SK-N-SH (cell line): ENCODE results near the gene PMIS2. TPM values are rescaled to one million over a fixed set of nuclear protein-coding genes. Genes with fewer than 3 reads are reported as not detected.

ENCODE experiments used
- CTCF ChIA-PET: fragments of 300-600, 350-600 bp; formaldehyde crosslinking; extraction: SDS; loops from one replicate; lab custom pipeline; 2021; lab: Yijun Ruan, JAX
- POLR2A ChIA-PET: fragments of 350-600 bp; sonication (Branson Sonifier 250); formaldehyde crosslinking; extraction: SDS; loops from one replicate; lab custom pipeline; 2020; ENCODE audit warnings: antibody characterized with exemption, inconsistent platforms; lab: Yijun Ruan, JAX
- DNase-seq: peaks from one replicate; pipeline ENCODE4 v3.0.0; 2012
- H2AFZ ChIP-seq: fragments of 200-600 bp; sonication (generic); 2 replicates; pipeline ENCODE4 v1.8.1; 2016; ENCODE audit warnings: antibody characterized with exemption, mild to moderate bottlenecking, low read depth
- H3F3A ChIP-seq: fragments of 200-600 bp; sonication (generic); replicated peaks from 2 replicates; pipeline ENCODE3; 2016; ENCODE audit warnings: antibody characterized with exemption, mild to moderate bottlenecking; ENCODE audit not compliant: insufficient read depth
- H3K27ac ChIP-seq, 2 experiments: fragments of 200-500 bp in 1 of 2; fragments of 200-600 bp in 1 of 2; sonication (Bioruptor generic) in 1 of 2; sonication (generic), shearing (Covaris generic) in 1 of 2; 2 replicates each; pipeline versions ENCODE4 v1.5.1 to v1.6.1; 2014 to 2016; ENCODE audit warnings: low read depth in 2 of 2, inconsistent platforms in 1 of 2, low read length in 1 of 2, mild to moderate bottlenecking in 1 of 2, mixed read lengths in 1 of 2
- H3K27me3 ChIP-seq: fragments of 200-600 bp; sonication (generic), shearing (Covaris generic); 2 replicates; pipeline ENCODE4 v1.6.1; 2016; ENCODE audit warnings: mixed run types; ENCODE audit not compliant: insufficient read depth
- H3K36me3 ChIP-seq, 2 experiments: fragments of 200-500 bp in 1 of 2; fragments of 200-600 bp in 1 of 2; sonication (Bioruptor generic) in 1 of 2; sonication (generic) in 1 of 2; replicated peaks in 1 of 2; 2 replicates each; pipeline versions ENCODE3 to v1.5.1; 2014 to 2016; ENCODE audit warnings: low read length in 1 of 2, mild to moderate bottlenecking in 1 of 2; ENCODE audit not compliant: insufficient read depth in 2 of 2, control insufficient read depth in 1 of 2
- H3K4me1 ChIP-seq, 2 experiments: fragments of 200-500 bp in 1 of 2; fragments of 200-600 bp in 1 of 2; sonication (Bioruptor generic) in 1 of 2; sonication (generic), shearing (Covaris generic) in 1 of 2; 2 replicates each; pipeline versions ENCODE4 v1.5.1 to v1.6.1; 2014 to 2016; ENCODE audit warnings: low read depth in 1 of 2, low read length in 1 of 2, mixed run types in 1 of 2; ENCODE audit not compliant: insufficient read depth in 2 of 2, control insufficient read depth in 1 of 2
- H3K4me2 ChIP-seq: fragments of 200-600 bp; sonication (generic), shearing (Covaris generic); 2 replicates; pipeline ENCODE4 v1.6.1; 2017; ENCODE audit warnings: mixed run types
- H3K4me3 ChIP-seq, 2 experiments: fragments of 200-500 bp in 1 of 2; fragments of 200-600 bp in 1 of 2; sonication (Bioruptor generic) in 1 of 2; sonication (generic), shearing (Covaris generic) in 1 of 2; 2 replicates each; pipeline versions ENCODE4 v1.5.1 to v1.8.1; 2014 to 2016; ENCODE audit warnings: low read depth in 2 of 2, inconsistent platforms in 1 of 2, low read length in 1 of 2, mild to moderate bottlenecking in 1 of 2, mixed read lengths in 1 of 2, moderate library complexity in 1 of 2
- H3K79me2 ChIP-seq: fragments of 200-600 bp; sonication (generic); 2 replicates; pipeline ENCODE4 v1.8.1; 2017; ENCODE audit warnings: mild to moderate bottlenecking; ENCODE audit not compliant: insufficient read depth
- H3K9ac ChIP-seq: fragments of 200-600 bp; sonication (generic); 2 replicates; pipeline ENCODE4 v1.6.1; 2017; ENCODE audit warnings: mixed run types
- H3K9me2 ChIP-seq: fragments of 200-600 bp; sonication (generic); 2 replicates; pipeline ENCODE4 v1.6.1; 2017; ENCODE audit warnings: mixed run types
- H3K9me3 ChIP-seq: fragments of 200-600 bp; sonication (generic); 2 replicates; pipeline ENCODE4 v1.6.1; 2017; ENCODE audit warnings: mixed run types, mild to moderate bottlenecking, moderate library complexity
- H4K20me1 ChIP-seq: fragments of 200-600 bp; sonication (generic); 2 replicates; pipeline ENCODE4 v1.6.1; 2017; ENCODE audit warnings: mild to moderate bottlenecking, mixed run types; ENCODE audit not compliant: insufficient read depth
- CHD2 ChIP-seq: fragments of 150-350 bp; IDR thresholded peaks from 2 replicates; pipeline ENCODE4 v1.6.1; 2018; ENCODE audit warnings: low read length; ENCODE audit not compliant: partially characterized antibody
- ELF1 ChIP-seq: IDR thresholded peaks from 2 replicates; pipeline ENCODE4 v1.4.0; 2012
- FOSL2 ChIP-seq: IDR thresholded peaks from 2 replicates; pipeline ENCODE4 v1.4.0; 2012; ENCODE audit warnings: low read depth, mild to moderate bottlenecking, moderate library complexity, borderline replicate concordance
- FOXJ3 ChIP-seq: sonication (generic); formaldehyde crosslinking; IDR thresholded peaks from 2 replicates; pipeline ENCODE4 v1.5.1; 2020; ENCODE audit warnings: mild to moderate bottlenecking, missing genetic modification reagents
- FOXM1 ChIP-seq: IDR thresholded peaks from 2 replicates; pipeline ENCODE4 v1.4.0; 2012; ENCODE audit warnings: low read depth, mild to moderate bottlenecking
- GATA2 ChIP-seq: sonication (generic); formaldehyde crosslinking; IDR thresholded peaks from 2 replicates; pipeline ENCODE4 v1.5.0; 2020; ENCODE audit warnings: mild to moderate bottlenecking, missing genetic modification reagents
- IRF3 ChIP-seq: fragments of 150-350 bp; IDR thresholded peaks from 2 replicates; pipeline ENCODE4 v1.6.1; 2016; ENCODE audit warnings: mild to moderate bottlenecking, low read depth, low read length
- MAX ChIP-seq: IDR thresholded peaks from 2 replicates; pipeline ENCODE4 v1.4.0; 2012; ENCODE audit warnings: low read depth
- MXI1 ChIP-seq: IDR thresholded peaks from 2 replicates; pipeline ENCODE4 v1.6.1; 2012; ENCODE audit warnings: mild to moderate bottlenecking, low read depth, low read length, improper control_type of control experiment
- NFIC ChIP-seq: IDR thresholded peaks from 2 replicates; pipeline ENCODE4 v1.4.0; 2012; ENCODE audit warnings: borderline replicate concordance
- NRF1 ChIP-seq: IDR thresholded peaks from 2 replicates; pipeline ENCODE4 v1.6.1; 2012; ENCODE audit warnings: low read depth, mild to moderate bottlenecking, low read length
- POLR2AphosphoS5 ChIP-seq: IDR thresholded peaks from 2 replicates; pipeline ENCODE4 v1.6.1; 2012; ENCODE audit warnings: low read depth, low read length
- RAD21 ChIP-seq: IDR thresholded peaks from 2 replicates; pipeline ENCODE4 v1.6.1; 2012; ENCODE audit warnings: mild to moderate bottlenecking, low read length
- WGBS: methylation state at CpG from one replicate; pipeline ENCODE4 v1.1.6; 2017; ENCODE audit warnings: low lambda C conversion rate; 5-methylcytosine and 5-hydroxymethylcytosine counted together
- polyA plus RNA-seq, 3 experiments: library from polyadenylated mRNA; depleted of rRNA; stranded (reverse); fragments of >200 nt; gene quantifications; 2 replicates each; pipeline ENCODE4 v1.2.3, GENCODE V29; 2012
- TF ChIP-seq, protein P1 (sequence below): IDR thresholded peaks from 2 replicates; pipeline ENCODE4 v1.6.1; 2012; ENCODE audit warnings: mild to moderate bottlenecking, low read depth, low read length, moderate library complexity
- TF ChIP-seq, protein P2 (sequence below): IDR thresholded peaks from 2 replicates; pipeline ENCODE4; 2012

The PMIS2 gene
- polyA plus RNA-seq, 1 of the 3 experiments (the other 2 are of a cell fraction): not detected

DNA sequence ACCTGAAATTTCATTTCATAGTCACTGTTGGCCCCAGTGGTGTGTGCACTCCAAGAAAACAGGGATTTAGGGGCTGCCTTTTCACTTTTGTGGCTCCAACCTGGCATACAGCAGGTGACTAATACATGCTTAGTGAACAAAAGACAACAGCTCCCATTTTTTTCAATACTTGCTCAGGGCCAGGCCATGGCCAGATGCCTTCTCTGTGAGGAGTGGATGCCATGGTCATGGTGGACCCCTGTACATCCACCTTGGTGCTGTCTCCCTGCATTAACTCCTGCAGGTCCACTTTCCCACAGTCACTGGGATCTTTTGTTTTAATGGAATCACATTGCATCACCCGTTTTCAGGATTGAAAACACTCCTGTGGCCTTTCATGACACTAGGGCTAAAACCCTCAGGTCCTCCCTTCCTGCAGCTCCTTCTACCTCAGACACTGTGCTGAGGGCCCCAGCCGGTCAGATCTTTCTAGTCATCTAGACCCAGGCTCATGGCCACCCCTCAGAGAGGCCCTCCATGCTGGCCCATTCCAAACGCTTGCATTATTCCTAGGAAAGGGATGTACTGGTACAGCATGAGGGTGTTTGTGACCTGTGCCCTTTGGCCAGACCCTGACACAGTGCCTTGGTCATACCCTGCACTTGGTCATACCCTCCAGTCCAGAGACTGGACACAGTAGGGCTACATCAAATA lies 41.7 kb upstream of the PMIS2 start:
- TF ChIP-seq RAD21 (no peak), POLR2AphosphoS5 (no peak), MAX (no peak), MXI1 (no peak), GATA2 (CRISPR knock-in tag) (no peak), NRF1 (no peak), FOXM1 (no peak), CHD2 (no peak), ELF1 (no peak), FOSL2 (no peak), IRF3 (no peak), NFIC (no peak), FOXJ3 (CRISPR knock-in tag) (no peak)
- TF ChIP-seq, protein P1, sequence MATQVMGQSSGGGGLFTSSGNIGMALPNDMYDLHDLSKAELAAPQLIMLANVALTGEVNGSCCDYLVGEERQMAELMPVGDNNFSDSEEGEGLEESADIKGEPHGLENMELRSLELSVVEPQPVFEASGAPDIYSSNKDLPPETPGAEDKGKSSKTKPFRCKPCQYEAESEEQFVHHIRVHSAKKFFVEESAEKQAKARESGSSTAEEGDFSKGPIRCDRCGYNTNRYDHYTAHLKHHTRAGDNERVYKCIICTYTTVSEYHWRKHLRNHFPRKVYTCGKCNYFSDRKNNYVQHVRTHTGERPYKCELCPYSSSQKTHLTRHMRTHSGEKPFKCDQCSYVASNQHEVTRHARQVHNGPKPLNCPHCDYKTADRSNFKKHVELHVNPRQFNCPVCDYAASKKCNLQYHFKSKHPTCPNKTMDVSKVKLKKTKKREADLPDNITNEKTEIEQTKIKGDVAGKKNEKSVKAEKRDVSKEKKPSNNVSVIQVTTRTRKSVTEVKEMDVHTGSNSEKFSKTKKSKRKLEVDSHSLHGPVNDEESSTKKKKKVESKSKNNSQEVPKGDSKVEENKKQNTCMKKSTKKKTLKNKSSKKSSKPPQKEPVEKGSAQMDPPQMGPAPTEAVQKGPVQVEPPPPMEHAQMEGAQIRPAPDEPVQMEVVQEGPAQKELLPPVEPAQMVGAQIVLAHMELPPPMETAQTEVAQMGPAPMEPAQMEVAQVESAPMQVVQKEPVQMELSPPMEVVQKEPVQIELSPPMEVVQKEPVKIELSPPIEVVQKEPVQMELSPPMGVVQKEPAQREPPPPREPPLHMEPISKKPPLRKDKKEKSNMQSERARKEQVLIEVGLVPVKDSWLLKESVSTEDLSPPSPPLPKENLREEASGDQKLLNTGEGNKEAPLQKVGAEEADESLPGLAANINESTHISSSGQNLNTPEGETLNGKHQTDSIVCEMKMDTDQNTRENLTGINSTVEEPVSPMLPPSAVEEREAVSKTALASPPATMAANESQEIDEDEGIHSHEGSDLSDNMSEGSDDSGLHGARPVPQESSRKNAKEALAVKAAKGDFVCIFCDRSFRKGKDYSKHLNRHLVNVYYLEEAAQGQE: no peak
- TF ChIP-seq, protein P2, sequence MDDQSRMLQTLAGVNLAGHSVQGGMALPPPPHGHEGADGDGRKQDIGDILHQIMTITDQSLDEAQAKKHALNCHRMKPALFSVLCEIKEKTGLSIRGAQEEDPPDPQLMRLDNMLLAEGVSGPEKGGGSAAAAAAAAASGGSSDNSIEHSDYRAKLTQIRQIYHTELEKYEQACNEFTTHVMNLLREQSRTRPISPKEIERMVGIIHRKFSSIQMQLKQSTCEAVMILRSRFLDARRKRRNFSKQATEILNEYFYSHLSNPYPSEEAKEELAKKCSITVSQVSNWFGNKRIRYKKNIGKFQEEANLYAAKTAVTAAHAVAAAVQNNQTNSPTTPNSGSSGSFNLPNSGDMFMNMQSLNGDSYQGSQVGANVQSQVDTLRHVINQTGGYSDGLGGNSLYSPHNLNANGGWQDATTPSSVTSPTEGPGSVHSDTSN: no peak
- H3K27ac ChIP-seq: no peak overlapping the region; a peak in 1 of 4 replicates
- H3K36me3 ChIP-seq: peaks cover 0 to 19% of the 10 kb centered on the region in 2 experiments
- H2AFZ ChIP-seq: peak overlapping the region; percentile 87; the same call in 1 of the 2 replicates
- peaks cover 5 to 19% of the 10 kb centered on the region in 2 experiments; a peak in 2 of 4 replicates for H3K4me1 ChIP-seq
- H3K9me2 ChIP-seq: no peaks in the 10 kb centered on the region
- H3K4me2 ChIP-seq: peak overlapping the region; percentile 91
- no peaks in the 10 kb centered on the region for H3F3A ChIP-seq
- H3K9me3 ChIP-seq: no peaks in the 10 kb centered on the region
- POLR2A ChIA-PET: no interaction called here
- peaks cover 30% of the 10 kb centered on the region for H3K79me2 ChIP-seq
- DNase-seq: no peak
- CTCF ChIA-PET: interaction anchor here (1.9 to 3.6 kb wide), 2 partner anchors 11 to 34 kb away, joined by 5 to 20 read pairs; no protein-coding TSS in a partner anchor
- peak overlapping the region; percentile 85 for H3K9ac ChIP-seq
- H3K27me3 ChIP-seq: no peaks in the 10 kb centered on the region
- 0 out of 2 replicates have a peak, but pooled peaks cover under 1% of the 10 kb centered on the region for H4K20me1 ChIP-seq
- WGBS: 54% methylated on average over 3 of the region's 3 CpGs
- H3K4me3 ChIP-seq: peak overlapping the region; percentile 79 to 96
